Gastrocnemius medialis (tissue), 4 donors: ENCODE results near the gene ATP6V0A1.

Source experiments
- POLR2A ChIP-seq, 2 donors: fragments of 450-650 bp; IDR thresholded peaks; one replicate each; pipeline ENCODE4 v1.6.1; 2017; ENCODE audit warnings: antibody characterized with exemption in 2 of 2, mild to moderate bottlenecking in 2 of 2, moderate library complexity in 2 of 2
- TF ChIP-seq, protein P1 (sequence below), 5 experiments: fragments of 450-650 bp in 3 of 5; fragments of 200-600 bp in 2 of 5; sonication (generic) in 2 of 5; IDR thresholded peaks in 4 of 5; conservative IDR thresholded peaks in 1 of 5; 1 replicate in 4 of 5; 2 replicates in 1 of 5; pipeline ENCODE4 v1.5.1; 2016 to 2019; ENCODE audit warnings: antibody characterized with exemption in 5 of 5, mild to moderate bottlenecking in 3 of 5, moderate library complexity in 3 of 5

DNA sequence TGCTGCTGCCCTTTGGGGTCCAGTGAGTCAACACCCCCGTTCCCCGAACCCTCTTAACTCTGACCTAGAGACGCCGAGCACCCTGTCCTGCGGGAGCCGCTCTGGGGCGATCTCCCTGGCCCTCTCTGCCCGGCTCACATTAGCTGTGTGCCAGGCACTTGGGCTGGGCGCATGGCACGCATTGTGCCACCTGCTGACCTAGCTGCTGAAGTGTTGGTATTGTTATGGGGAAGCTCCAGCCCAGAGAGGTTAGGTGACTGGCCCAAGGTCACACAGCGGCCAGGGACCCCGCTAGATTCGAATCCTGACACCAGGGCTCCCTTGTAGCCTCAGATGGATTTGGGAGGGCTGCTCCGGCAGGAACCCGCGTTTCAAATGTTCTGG lies 95.2 kb downstream of the ATP6V0A1 start:
- no peak for TF ChIP-seq POLR2A (IDR thresholded peaks at IDR 0.05)
- TF ChIP-seq, protein P1, sequence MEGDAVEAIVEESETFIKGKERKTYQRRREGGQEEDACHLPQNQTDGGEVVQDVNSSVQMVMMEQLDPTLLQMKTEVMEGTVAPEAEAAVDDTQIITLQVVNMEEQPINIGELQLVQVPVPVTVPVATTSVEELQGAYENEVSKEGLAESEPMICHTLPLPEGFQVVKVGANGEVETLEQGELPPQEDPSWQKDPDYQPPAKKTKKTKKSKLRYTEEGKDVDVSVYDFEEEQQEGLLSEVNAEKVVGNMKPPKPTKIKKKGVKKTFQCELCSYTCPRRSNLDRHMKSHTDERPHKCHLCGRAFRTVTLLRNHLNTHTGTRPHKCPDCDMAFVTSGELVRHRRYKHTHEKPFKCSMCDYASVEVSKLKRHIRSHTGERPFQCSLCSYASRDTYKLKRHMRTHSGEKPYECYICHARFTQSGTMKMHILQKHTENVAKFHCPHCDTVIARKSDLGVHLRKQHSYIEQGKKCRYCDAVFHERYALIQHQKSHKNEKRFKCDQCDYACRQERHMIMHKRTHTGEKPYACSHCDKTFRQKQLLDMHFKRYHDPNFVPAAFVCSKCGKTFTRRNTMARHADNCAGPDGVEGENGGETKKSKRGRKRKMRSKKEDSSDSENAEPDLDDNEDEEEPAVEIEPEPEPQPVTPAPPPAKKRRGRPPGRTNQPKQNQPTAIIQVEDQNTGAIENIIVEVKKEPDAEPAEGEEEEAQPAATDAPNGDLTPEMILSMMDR (IDR thresholded peaks at IDR 0.05 in 4 of 5, conservative IDR thresholded peaks at IDR 0.05 in 1 of 5): no peak
